Measurements from ENCODE around the gene VPS13A.

VPS13A gene

GRCh38 chr9:77454663-77455062, 277.3 kb downstream of the VPS13A start:
- Histone ChIP-seq H3K4me3 (ENCODE audit: low read depth, low read length) (no peak overlapping the region), H3K36me3 (replicated peaks) (no peaks in the 10 kb centered on the region), H3K27me3 (replicated peaks) (no peaks in the 10 kb centered on the region), H3K27ac (peak overlapping the region; percentile 59)
- TF ChIP-seq CTCF (IDR thresholded peaks at IDR 0.05; ENCODE audit: low read depth, low read length, missing control alignments): no peak
- peak; percentile 65 for DNase-seq
- in situ Hi-C loops (cut with HindIII; ENCODE audit: low pct_ligation_motif_present, low sequenced_read_pairs): no loop called here

GRCh38 chr9:77455312-77455927, 278.1 kb downstream of the VPS13A start:
- peak; percentile 65 for TF ChIP-seq CTCF (IDR thresholded peaks at IDR 0.05; ENCODE audit: low read depth, low read length, missing control alignments)
- no peak for DNase-seq
- in situ Hi-C loops (cut with HindIII; ENCODE audit: low pct_ligation_motif_present, low sequenced_read_pairs): no loop called here

GRCh38 chr9:77456829-77457437, 279.6 kb downstream of the VPS13A start:
- H3K27ac ChIP-seq: no peak overlapping the region
- peak; percentile 93 for TF ChIP-seq CTCF (IDR thresholded peaks at IDR 0.05; ENCODE audit: low read depth, low read length, missing control alignments)
- peak; percentile 92 for DNase-seq
- H3K4me3 ChIP-seq (ENCODE audit: low read depth, low read length): no peak overlapping the region
- H3K27me3 ChIP-seq (replicated peaks): no peaks in the 10 kb centered on the region
- in situ Hi-C loops (cut with HindIII; ENCODE audit: low pct_ligation_motif_present, low sequenced_read_pairs): no loop called here
- H3K36me3 ChIP-seq (replicated peaks): no peaks in the 10 kb centered on the region

More at GRCh38 chr9:77455312-77455927, 278.1 kb downstream of the VPS13A start:
- H3K27ac ChIP-seq: peak overlapping the region; percentile 59
- no peaks in the 10 kb centered on the region for H3K36me3 ChIP-seq (replicated peaks)
- no peak overlapping the region for H3K4me3 ChIP-seq (ENCODE audit: low read depth, low read length)
- H3K27me3 ChIP-seq (replicated peaks): no peaks in the 10 kb centered on the region

- in situ Hi-C loops (cut with HindIII; ENCODE audit: low pct_ligation_motif_present, low sequenced_read_pairs): no loop called here
- peak; percentile 97 for TF ChIP-seq CTCF (IDR thresholded peaks at IDR 0.05; ENCODE audit: low read depth, low read length, missing control alignments)
- DNase-seq: peak; percentile 50
Measured at GRCh38 chr9:77457916-77458592, 280.7 kb downstream of the VPS13A start.

GRCh38 chr9:77460938-77461337, 283.6 kb downstream of the VPS13A start:
- Histone ChIP-seq H3K27me3 (replicated peaks) (no peaks in the 10 kb centered on the region), H3K27ac (no peak overlapping the region), H3K36me3 (replicated peaks) (no peaks in the 10 kb centered on the region), H3K4me3 (ENCODE audit: low read depth, low read length) (no peak overlapping the region)
- no peak for TF ChIP-seq CTCF (IDR thresholded peaks at IDR 0.05; ENCODE audit: low read depth, low read length, missing control alignments)
- in situ Hi-C loops (cut with HindIII; ENCODE audit: low pct_ligation_motif_present, low sequenced_read_pairs): no loop called here
- DNase-seq: no peak

More at GRCh38 chr9:77457916-77458592, 280.7 kb downstream of the VPS13A start:
- no peak overlapping the region for H3K4me3 ChIP-seq (ENCODE audit: low read depth, low read length)
- no peak overlapping the region for H3K27ac ChIP-seq
- no peaks in the 10 kb centered on the region for H3K36me3 ChIP-seq (replicated peaks)
- no peaks in the 10 kb centered on the region for H3K27me3 ChIP-seq (replicated peaks)

Data from brain microvascular endothelial cell (primary cell).